Stimulated activated CD4-positive, alpha-beta T cell treated with anti-CD3 and anti-CD28 coated beads, Interleukin-15, amount 100 ng/mL, for 24 hours (primary cell): ENCODE measurements around the gene SGSH.
A peak's percentile ranks its signal among the peaks of the same experiment; 100 is the strongest.
"Not testable (repeated sequence)": the region's sequence is repeated elsewhere in the genome, so short reads cannot be mapped to it uniquely, and the experiment has no call there.

Experiments used
- DNase-seq: peaks from one replicate; pipeline ENCODE4 v3.0.0-alpha.2; 2020

SGSH gene

GRCh38 chr17:80253631-80254395 is 33.7 kb upstream of the SGSH start:
- no peak for DNase-seq

- peak; percentile 93 for DNase-seq
Measured at GRCh38 chr17:80252871-80253270, 32.7 kb upstream of the SGSH start.

GRCh38 chr17:80251966-80252365 is 31.8 kb upstream of the SGSH start:
- no peak for DNase-seq

GRCh38 chr17:80248894-80249710 is 29.0 kb upstream of the SGSH start:
- DNase-seq = no peak

- DNase-seq = no peak
Measured at GRCh38 chr17:80248001-80248893, 28.1 kb upstream of the SGSH start.

GRCh38 chr17:80247561-80247960 is 27.4 kb upstream of the SGSH start:
- DNase-seq = no peak

- DNase-seq = no peak
Measured at GRCh38 chr17:80246726-80247125, 26.6 kb upstream of the SGSH start.

- DNase-seq = no peak
Measured at GRCh38 chr17:80246266-80246681, 26.1 kb upstream of the SGSH start.

GRCh38 chr17:80245566-80246265 is 25.6 kb upstream of the SGSH start:
- DNase-seq = no peak

- DNase-seq = no peak
Measured at GRCh38 chr17:80244871-80245509, 24.9 kb upstream of the SGSH start.

GRCh38 chr17:80244448-80244847 is 24.3 kb upstream of the SGSH start:
- DNase-seq = not testable (repeated sequence)

GRCh38 chr17:80243526-80244433 is 23.6 kb upstream of the SGSH start:
- DNase-seq = no peak

- no peak for DNase-seq
Measured at GRCh38 chr17:80242505-80242904, 22.4 kb upstream of the SGSH start.

- no peak for DNase-seq
Measured at GRCh38 chr17:80237386-80237785, 17.3 kb upstream of the SGSH start.

- no peak for DNase-seq
Measured at GRCh38 chr17:80236911-80237310, 16.8 kb upstream of the SGSH start.

- DNase-seq = no peak
Measured at GRCh38 chr17:80233202-80233601, 13.1 kb upstream of the SGSH start.

- no peak for DNase-seq
Measured at GRCh38 chr17:80232438-80232837, 12.3 kb upstream of the SGSH start.

- DNase-seq = no peak
Measured at GRCh38 chr17:80229011-80229410, 8.9 kb upstream of the SGSH start.

GRCh38 chr17:80228477-80228876 is 8.3 kb upstream of the SGSH start:
- no peak for DNase-seq

GRCh38 chr17:80227666-80228065 is 7.5 kb upstream of the SGSH start:
- DNase-seq = no peak

GRCh38 chr17:80227156-80227555 is 7.0 kb upstream of the SGSH start:
- DNase-seq = no peak
